Loucy (cell line): ENCODE data around the gene RPP25L.

Experiments used
- H2AFZ ChIP-seq: fragments of 200-600 bp; sonication (generic); 2 replicates; pipeline ENCODE4 v1.6.0; 2016; ENCODE audit warnings: antibody characterized with exemption, mild to moderate bottlenecking, low read length, moderate library complexity
- H3F3A ChIP-seq: fragments of 200-600 bp; 2 replicates; pipeline ENCODE4 v1.6.0; 2016; ENCODE audit warnings: antibody characterized with exemption, low read depth, mild to moderate bottlenecking
- H3K27me3 ChIP-seq: fragments of 200-600 bp; sonication (generic); 2 replicates; pipeline ENCODE4 v1.6.1; 2014; ENCODE audit warnings: low read length, mild to moderate bottlenecking; ENCODE audit not compliant: insufficient read depth, poor library complexity, severe bottlenecking
- H3K36me3 ChIP-seq: fragments of 200-600 bp; sonication (generic); 2 replicates; pipeline ENCODE4 v1.6.1; 2016; ENCODE audit warnings: low read length; ENCODE audit not compliant: insufficient read depth
- H3K4me1 ChIP-seq: fragments of 200-600 bp; sonication (generic); 2 replicates; pipeline ENCODE4 v1.5.1; 2014; ENCODE audit warnings: low read length, mild to moderate bottlenecking; ENCODE audit not compliant: insufficient read depth, poor library complexity, severe bottlenecking
- H3K4me2 ChIP-seq: fragments of 200-600 bp; sonication (generic); 2 replicates; pipeline ENCODE4 v1.6.0; 2014; ENCODE audit warnings: antibody characterized with exemption, low read length, low read depth, mild to moderate bottlenecking; ENCODE audit not compliant: poor library complexity, severe bottlenecking
- H3K4me3 ChIP-seq: fragments of 200-600 bp; sonication (generic); 2 replicates; pipeline ENCODE4 v1.5.1; 2014; ENCODE audit warnings: low read length, mild to moderate bottlenecking, mixed read lengths; ENCODE audit not compliant: poor library complexity, severe bottlenecking
- H3K79me2 ChIP-seq: fragments of 200-600 bp; sonication (generic); 2 replicates; pipeline ENCODE4 v1.6.1; 2014; ENCODE audit warnings: low read length; ENCODE audit not compliant: insufficient read depth
- H3K9ac ChIP-seq: fragments of 200-600 bp; sonication (generic); 2 replicates; pipeline ENCODE4 v1.6.0; 2014; ENCODE audit warnings: mild to moderate bottlenecking, low read depth, low read length, moderate library complexity; ENCODE audit not compliant: poor library complexity, severe bottlenecking
- H3K9me2 ChIP-seq: fragments of 200-600 bp; sonication (generic); replicated peaks from 2 replicates; pipeline ENCODE4 v1.6.1; 2016; ENCODE audit warnings: low read depth, low read length, mixed read lengths
- H3K9me3 ChIP-seq: fragments of 200-600 bp; sonication (generic); 2 replicates; pipeline ENCODE4 v1.6.1; 2014; ENCODE audit warnings: mild to moderate bottlenecking, antibody characterized with exemption, low read length, low read depth; ENCODE audit not compliant: insufficient read depth
- H4K20me1 ChIP-seq: fragments of 200-600 bp; sonication (generic); 2 replicates; pipeline ENCODE4 v1.6.0; 2014; ENCODE audit warnings: antibody characterized with exemption, low read length, mild to moderate bottlenecking; ENCODE audit not compliant: insufficient read depth, poor library complexity, severe bottlenecking
- CTCF ChIP-seq: fragments of 200-600 bp; sonication (generic); conservative IDR thresholded peaks from 2 replicates; pipeline ENCODE4 v1.5.1; 2014; ENCODE audit warnings: mild to moderate bottlenecking, antibody characterized with exemption, low read length
- EZH2phosphoT487 ChIP-seq: fragments of 200-600 bp; IDR thresholded peaks from 2 replicates; pipeline ENCODE4 v1.6.1; 2018; ENCODE audit warnings: antibody characterized with exemption, mild to moderate bottlenecking, moderate library complexity, borderline replicate concordance

The RPP25L gene

DNA sequence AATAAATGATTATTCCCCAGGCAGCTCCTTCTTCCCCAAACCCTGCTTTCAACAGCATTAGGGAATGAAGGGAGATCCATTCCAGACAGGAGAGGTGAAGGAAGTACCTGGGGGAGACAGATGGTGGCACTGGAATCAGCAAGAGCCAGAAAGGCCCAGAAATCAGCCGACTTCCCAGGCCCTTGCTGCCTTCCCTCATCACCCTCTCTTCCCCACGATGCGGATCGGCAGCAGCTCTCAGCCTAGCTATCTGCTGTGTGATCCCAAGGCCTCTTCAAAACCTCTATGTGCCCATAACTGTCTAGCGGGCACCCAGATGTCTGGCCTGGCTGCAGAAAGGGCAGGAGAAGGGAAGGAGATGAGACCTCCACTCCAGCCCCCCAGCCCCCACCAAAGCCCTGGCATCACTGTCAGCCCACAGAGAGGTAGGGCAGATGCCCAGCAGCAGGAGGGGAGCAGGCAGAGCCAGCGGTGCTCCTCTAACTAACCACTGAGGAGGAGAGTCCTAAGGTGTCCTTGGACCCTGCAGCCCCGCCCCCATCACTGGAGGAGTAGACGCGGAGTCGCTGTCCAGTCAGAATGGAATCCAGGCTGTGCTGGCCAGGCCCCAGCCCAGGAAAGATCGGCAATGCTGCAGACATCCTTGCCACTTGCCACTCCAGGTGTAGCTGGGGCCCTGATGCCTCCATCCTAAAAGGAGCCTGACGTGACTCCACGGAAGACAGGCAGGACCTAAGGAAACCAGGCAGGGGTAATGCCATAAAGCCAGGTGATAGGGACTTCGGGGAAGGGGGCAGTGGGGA lies 35.1 kb downstream of the RPP25L start:
- H3K9me3 ChIP-seq: no peaks in the 10 kb centered on the region
- H3K9ac ChIP-seq: no peak overlapping the region
- no peaks in the 10 kb centered on the region for H3K79me2 ChIP-seq
- H3K36me3 ChIP-seq: no peaks in the 10 kb centered on the region
- H3K4me2 ChIP-seq: no peak overlapping the region
- TF ChIP-seq CTCF (no peak), EZH2phosphoT487 (no peak)
- H3K9me2 ChIP-seq: no peaks in the 10 kb centered on the region
- H2AFZ ChIP-seq: no peak overlapping the region
- H4K20me1 ChIP-seq: no peaks in the 10 kb centered on the region
- H3F3A ChIP-seq: no peaks in the 10 kb centered on the region
- H3K4me3 ChIP-seq: no peak overlapping the region
- no peaks in the 10 kb centered on the region for H3K27me3 ChIP-seq
- no peaks in the 10 kb centered on the region for H3K4me1 ChIP-seq

GRCh38 chr9:34575862-34576596 lies 35.9 kb downstream of the RPP25L start:
- no peaks in the 10 kb centered on the region for H3K4me1 ChIP-seq
- H4K20me1 ChIP-seq: no peaks in the 10 kb centered on the region
- no peaks in the 10 kb centered on the region for H3K9me2 ChIP-seq
- H3K9me3 ChIP-seq: no peaks in the 10 kb centered on the region
- no peak overlapping the region for H3K4me2 ChIP-seq
- no peaks in the 10 kb centered on the region for H3K36me3 ChIP-seq
- no peaks in the 10 kb centered on the region for H3F3A ChIP-seq
- H3K79me2 ChIP-seq: no peaks in the 10 kb centered on the region
- H3K27me3 ChIP-seq: no peaks in the 10 kb centered on the region
- no peak overlapping the region for H3K4me3 ChIP-seq
- TF ChIP-seq EZH2phosphoT487 (no peak), CTCF (no peak)
- H3K9ac ChIP-seq: no peak overlapping the region
- H2AFZ ChIP-seq: no peak overlapping the region

DNA sequence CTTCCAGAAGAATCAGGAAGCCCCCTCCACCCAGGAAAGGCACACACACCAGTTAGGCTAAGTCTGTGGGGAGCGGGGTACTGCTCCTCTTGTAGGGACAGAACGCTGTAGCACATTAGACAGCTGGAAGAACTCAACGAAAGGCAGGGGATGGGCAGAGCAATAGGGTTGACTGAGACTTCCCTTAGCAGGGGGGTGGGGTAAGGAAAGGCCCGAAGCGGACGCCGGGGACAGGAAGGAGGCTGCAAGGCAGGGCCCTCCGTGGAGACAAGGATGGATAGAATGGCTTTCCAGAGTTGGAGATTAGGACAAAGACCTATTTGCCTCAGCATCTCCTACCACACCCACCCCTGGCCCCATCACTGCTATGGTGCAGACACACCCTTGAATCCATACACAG lies 36.7 kb downstream of the RPP25L start:
- Histone ChIP-seq H2AFZ (no peak overlapping the region), H3K9me2 (no peaks in the 10 kb centered on the region), H3K36me3 (no peaks in the 10 kb centered on the region), H3K27me3 (no peaks in the 10 kb centered on the region), H3K9me3 (no peaks in the 10 kb centered on the region), H3K4me3 (no peak overlapping the region), H4K20me1 (no peaks in the 10 kb centered on the region), H3K9ac (no peak overlapping the region), H3K4me1 (no peaks in the 10 kb centered on the region), H3K4me2 (no peak overlapping the region), H3K79me2 (no peaks in the 10 kb centered on the region), H3F3A (no peaks in the 10 kb centered on the region)
- no peak for TF ChIP-seq CTCF
- no peak for TF ChIP-seq EZH2phosphoT487
